ENCODE data around the gene SETBP1. TPM values are rescaled to one million over a fixed set of nuclear protein-coding genes. Genes with fewer than 3 reads are reported as not detected.

Gene SETBP1
- total and polyA plus RNA-seq, 2 of the 13 experiments (the other 11 are each of a cell fraction or from before 2014, with no cell fraction given), result 0.18 to 0.65 TPM

DNA sequence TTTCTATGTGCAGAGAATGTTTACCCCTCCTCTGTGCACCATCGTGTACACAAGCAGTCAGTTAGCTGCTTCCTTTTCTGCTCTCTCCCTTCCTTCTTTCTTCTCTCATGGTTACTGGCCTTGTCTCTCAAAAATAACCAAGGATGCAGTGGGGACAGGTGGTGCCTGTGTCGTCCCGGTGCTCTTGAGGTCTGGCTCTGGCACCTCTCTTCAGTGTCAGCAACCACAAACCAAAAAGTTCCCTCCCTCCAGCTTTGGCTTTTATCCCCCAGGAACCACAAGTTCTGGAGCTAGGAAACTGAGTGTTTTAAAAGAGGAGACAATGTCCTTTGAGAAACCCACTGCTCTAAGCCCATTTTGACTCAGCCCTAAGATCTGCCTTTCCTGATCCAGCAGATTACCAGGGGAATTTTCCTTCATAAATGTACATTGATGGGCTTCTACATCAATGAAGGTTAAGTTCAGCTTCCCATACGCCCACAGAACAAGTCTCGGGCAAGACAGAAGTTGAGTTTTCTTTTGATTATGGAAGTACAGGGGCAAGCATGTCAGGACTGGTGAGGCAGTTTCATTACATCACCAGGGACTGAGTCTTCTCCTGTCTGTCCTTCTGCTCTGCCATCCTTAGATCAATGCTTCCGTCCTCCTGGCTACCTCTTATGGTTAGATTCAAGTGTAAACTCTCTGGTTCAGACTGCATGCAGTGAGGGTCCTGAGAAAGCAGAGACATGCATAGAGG lies 232.2 kb downstream of the SETBP1 start:
- intact Hi-C loops (cut with micrococcal nuclease; ENCODE audit: unreplicated experiment), result no loop called here
- Histone ChIP-seq H3K4me3 (replicated peaks in 1 of 3; ENCODE audit: insufficient read depth in 1 of 3, low read depth in 2 of 3, low read length in 3 of 3) (no peak overlapping the region), H4K20me1 (ENCODE audit: insufficient read depth, low read length) (no peaks in the 10 kb centered on the region), H3K4me1 (ENCODE audit: insufficient read depth, low read length) (peaks cover 5% of the 10 kb centered on the region), H3K79me2 (ENCODE audit: insufficient read depth, low read length) (no peaks in the 10 kb centered on the region), H3K9me3 (ENCODE audit: low read length) (no peaks in the 10 kb centered on the region), H3K9ac (ENCODE audit: insufficient read depth, low read depth, low read length) (no peak overlapping the region), H3K27ac (ENCODE audit: extremely low read length, insufficient read depth, low read length) (no peak overlapping the region), H2AFZ (ENCODE audit: low read length) (no peak overlapping the region), H3K36me3 (replicated peaks in 1 of 2; ENCODE audit: control insufficient read depth in 1 of 2, insufficient read depth in 2 of 2, low read length in 2 of 2) (no peaks in the 10 kb centered on the region), H3K27me3 (ENCODE audit: control insufficient read depth in 1 of 2, insufficient read depth in 2 of 2, low read length in 2 of 2) (no peaks in the 10 kb centered on the region), H3K4me2 (ENCODE audit: low read depth, low read length) (no peak overlapping the region)
- ChIA-PET POLR2A (no interaction called here), CTCF (ENCODE audit: low intra/inter-chr PET ratio, low total read pairs) (no interaction called here)
- ATAC-seq (no peak), FAIRE-seq (no peak), DNase-seq (ENCODE audit: low spot score) (no peak)
- no TSS peak for BruUV-seq (replicated peaks)
- WGBS (ENCODE audit: low lambda C conversion rate), result 54% methylated on average over 6 of the region's 6 CpGs
- in situ Hi-C loops (cut with HindIII; ENCODE audit: extremely low pct_ligation_motif_present, low pct_unique_long_range_greater_than_20kb), result no loop called here
- TF ChIP-seq CHD4 (IDR thresholded peaks at IDR 0.05; ENCODE audit: borderline replicate concordance, low read length) (no peak), SIN3B (IDR thresholded peaks at IDR 0.05; ENCODE audit: low read length) (no peak), RAD21 (CRISPR knock-in tag; IDR thresholded peaks at IDR 0.05) (no peak), POLR2AphosphoS2 (IDR thresholded peaks at IDR 0.05; ENCODE audit: low read depth, low read length) (no peak), ZNF850 (CRISPR knock-in tag; conservative IDR thresholded peaks at IDR 0.05) (no peak), ZNF263 (CRISPR knock-in tag; IDR thresholded peaks at IDR 0.05) (no peak), ZBTB7B (CRISPR knock-in tag; IDR thresholded peaks at IDR 0.05) (no peak), PHF21A (CRISPR knock-in tag; IDR thresholded peaks at IDR 0.05) (no peak), ZBTB1 (CRISPR knock-in tag; IDR thresholded peaks at IDR 0.05; ENCODE audit: borderline replicate concordance) (no peak)
- TF ChIP-seq, protein P1, sequence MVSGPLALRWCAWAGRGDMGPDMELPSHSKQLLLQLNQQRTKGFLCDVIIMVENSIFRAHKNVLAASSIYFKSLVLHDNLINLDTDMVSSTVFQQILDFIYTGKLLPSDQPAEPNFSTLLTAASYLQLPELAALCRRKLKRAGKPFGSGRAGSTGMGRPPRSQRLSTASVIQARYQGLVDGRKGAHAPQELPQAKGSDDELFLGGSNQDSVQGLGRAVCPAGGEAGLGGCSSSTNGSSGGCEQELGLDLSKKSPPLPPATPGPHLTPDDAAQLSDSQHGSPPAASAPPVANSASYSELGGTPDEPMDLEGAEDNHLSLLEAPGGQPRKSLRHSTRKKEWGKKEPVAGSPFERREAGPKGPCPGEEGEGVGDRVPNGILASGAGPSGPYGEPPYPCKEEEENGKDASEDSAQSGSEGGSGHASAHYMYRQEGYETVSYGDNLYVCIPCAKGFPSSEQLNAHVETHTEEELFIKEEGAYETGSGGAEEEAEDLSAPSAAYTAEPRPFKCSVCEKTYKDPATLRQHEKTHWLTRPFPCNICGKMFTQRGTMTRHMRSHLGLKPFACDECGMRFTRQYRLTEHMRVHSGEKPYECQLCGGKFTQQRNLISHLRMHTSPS (CRISPR knock-in tag; IDR thresholded peaks at IDR 0.05; ENCODE audit: low read depth), result no peak
- TF ChIP-seq, protein P2, sequence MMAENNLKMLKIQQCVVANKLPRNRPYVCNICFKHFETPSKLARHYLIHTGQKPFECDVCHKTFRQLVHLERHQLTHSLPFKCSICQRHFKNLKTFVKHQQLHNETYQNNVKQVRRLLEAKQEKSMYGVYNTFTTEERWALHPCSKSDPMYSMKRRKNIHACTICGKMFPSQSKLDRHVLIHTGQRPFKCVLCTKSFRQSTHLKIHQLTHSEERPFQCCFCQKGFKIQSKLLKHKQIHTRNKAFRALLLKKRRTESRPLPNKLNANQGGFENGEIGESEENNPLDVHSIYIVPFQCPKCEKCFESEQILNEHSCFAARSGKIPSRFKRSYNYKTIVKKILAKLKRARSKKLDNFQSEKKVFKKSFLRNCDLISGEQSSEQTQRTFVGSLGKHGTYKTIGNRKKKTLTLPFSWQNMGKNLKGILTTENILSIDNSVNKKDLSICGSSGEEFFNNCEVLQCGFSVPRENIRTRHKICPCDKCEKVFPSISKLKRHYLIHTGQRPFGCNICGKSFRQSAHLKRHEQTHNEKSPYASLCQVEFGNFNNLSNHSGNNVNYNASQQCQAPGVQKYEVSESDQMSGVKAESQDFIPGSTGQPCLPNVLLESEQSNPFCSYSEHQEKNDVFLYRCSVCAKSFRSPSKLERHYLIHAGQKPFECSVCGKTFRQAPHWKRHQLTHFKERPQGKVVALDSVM (CRISPR knock-in tag; IDR thresholded peaks at IDR 0.05), result no peak
- TF ChIP-seq, protein P3, sequence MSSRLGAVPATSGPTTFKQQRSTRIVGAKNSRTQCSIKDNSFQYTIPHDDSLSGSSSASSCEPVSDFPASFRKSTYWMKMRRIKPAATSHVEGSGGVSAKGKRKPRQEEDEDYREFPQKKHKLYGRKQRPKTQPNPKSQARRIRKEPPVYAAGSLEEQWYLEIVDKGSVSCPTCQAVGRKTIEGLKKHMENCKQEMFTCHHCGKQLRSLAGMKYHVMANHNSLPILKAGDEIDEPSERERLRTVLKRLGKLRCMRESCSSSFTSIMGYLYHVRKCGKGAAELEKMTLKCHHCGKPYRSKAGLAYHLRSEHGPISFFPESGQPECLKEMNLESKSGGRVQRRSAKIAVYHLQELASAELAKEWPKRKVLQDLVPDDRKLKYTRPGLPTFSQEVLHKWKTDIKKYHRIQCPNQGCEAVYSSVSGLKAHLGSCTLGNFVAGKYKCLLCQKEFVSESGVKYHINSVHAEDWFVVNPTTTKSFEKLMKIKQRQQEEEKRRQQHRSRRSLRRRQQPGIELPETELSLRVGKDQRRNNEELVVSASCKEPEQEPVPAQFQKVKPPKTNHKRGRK (CRISPR knock-in tag; IDR thresholded peaks at IDR 0.05), result no peak
- TF ChIP-seq, protein P4, sequence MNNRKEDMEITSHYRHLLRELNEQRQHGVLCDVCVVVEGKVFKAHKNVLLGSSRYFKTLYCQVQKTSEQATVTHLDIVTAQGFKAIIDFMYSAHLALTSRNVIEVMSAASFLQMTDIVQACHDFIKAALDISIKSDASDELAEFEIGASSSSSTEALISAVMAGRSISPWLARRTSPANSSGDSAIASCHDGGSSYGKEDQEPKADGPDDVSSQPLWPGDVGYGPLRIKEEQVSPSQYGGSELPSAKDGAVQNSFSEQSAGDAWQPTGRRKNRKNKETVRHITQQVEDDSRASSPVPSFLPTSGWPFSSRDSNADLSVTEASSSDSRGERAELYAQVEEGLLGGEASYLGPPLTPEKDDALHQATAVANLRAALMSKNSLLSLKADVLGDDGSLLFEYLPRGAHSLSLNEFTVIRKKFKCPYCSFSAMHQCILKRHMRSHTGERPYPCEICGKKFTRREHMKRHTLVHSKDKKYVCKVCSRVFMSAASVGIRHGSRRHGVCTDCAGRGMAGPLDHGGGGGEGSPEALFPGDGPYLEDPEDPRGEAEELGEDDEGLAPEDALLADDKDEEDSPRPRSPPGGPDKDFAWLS (CRISPR knock-in tag; IDR thresholded peaks at IDR 0.05; ENCODE audit: borderline replicate concordance), result no peak
